Stomach (tissue), 9 donors: ENCODE data around the gene ELAC1. TPM values are rescaled to one million over a fixed set of nuclear protein-coding genes. Genes with fewer than 3 reads are reported as not detected.

Experiments
- DNase-seq, 2 donors: peaks; one replicate each; pipeline versions ENCODE4 v3.0.0 to v3.0.0-alpha.2; 2013 to 2019
- H3K27ac ChIP-seq, 5 donors: fragments of 200-600 bp in 4 of 5; sonication (generic) in 4 of 5; one replicate each; pipeline ENCODE4 v1.5.1; 2013 to 2019; ENCODE audit warnings: mild to moderate bottlenecking in 1 of 5, moderate library complexity in 1 of 5
- H3K27me3 ChIP-seq, 3 donors: fragments of 200-600 bp; sonication (generic); one replicate each; pipeline ENCODE4 v1.5.1; 2017 to 2019; ENCODE audit warnings: mixed run types in 1 of 3
- H3K36me3 ChIP-seq, 4 donors: fragments of 200-600 bp; sonication (generic); 1 replicate in 3 of 4; 2 replicates in 1 of 4; pipeline ENCODE4 v1.5.1; 2016 to 2019
- H3K4me1 ChIP-seq, 4 donors: fragments of 200-600 bp; sonication (generic); one replicate each; pipeline ENCODE4 v1.5.1; 2016 to 2019
- H3K4me3 ChIP-seq, 4 donors: fragments of 200-600 bp; sonication (generic) in 3 of 4; one replicate each; pipeline ENCODE4 v1.5.1; 2016 to 2019; ENCODE audit warnings: mild to moderate bottlenecking in 1 of 4
- H3K9me3 ChIP-seq, 4 donors: fragments of 200-600 bp; sonication (generic); one replicate each; pipeline ENCODE4 v1.5.1; 2016 to 2019
- CTCF ChIP-seq, 7 experiments: fragments of 450-650 bp in 4 of 7; fragments of 200-600 bp in 3 of 7; sonication (generic) in 3 of 7; IDR thresholded peaks; one replicate each; pipeline ENCODE4 v1.5.1; 2016 to 2019; ENCODE audit warnings: antibody characterized with exemption in 7 of 7, control low read depth in 2 of 7, mild to moderate bottlenecking in 1 of 7
- EP300 ChIP-seq: sonication (generic); formaldehyde crosslinking; IDR thresholded peaks from one replicate; pipeline ENCODE4 v1.6.1; 2017; ENCODE audit warnings: antibody characterized with exemption
- POLR2A ChIP-seq, 4 donors: fragments of 450-650 bp; IDR thresholded peaks; one replicate each; pipeline ENCODE4 v1.6.1; 2016; ENCODE audit warnings: antibody characterized with exemption in 4 of 4, control low read depth in 2 of 4, mild to moderate bottlenecking in 1 of 4, moderate library complexity in 1 of 4
- POLR2AphosphoS5 ChIP-seq, 3 donors: sonication (generic); formaldehyde crosslinking; IDR thresholded peaks; one replicate each; pipeline ENCODE4 v1.6.1; 2016; ENCODE audit warnings: antibody characterized with exemption in 3 of 3
- WGBS, 5 donors: extraction: QIAGEN DNeasy Blood & Tissue Kit in 3 of 5; methylation state at CpG; one replicate each; pipeline versions ENCODE4 v1.1.5 to v1.1.7; 2013 to 2018; 5-methylcytosine and 5-hydroxymethylcytosine counted together
- intact Hi-C: fragments of 100-400 bp; cut with DNase I; formaldehyde crosslinking; loops from one replicate; pipeline ENCODE4 v1.15.1; 2023; ENCODE audit warnings: low total_unique reads
- polyA plus RNA-seq, 3 donors: library from polyadenylated mRNA; stranded (reverse); fragments of 200-250 nt; gene quantifications; one replicate each; pipeline ENCODE4 v1.2.3, GENCODE V29; 2013
- total RNA-seq, 5 donors: library from RNA; depleted of rRNA; stranded (reverse); fragments of >200 nt; gene quantifications; one replicate each; pipeline versions ENCODE4 v1.1.0 to v1.2.3, GENCODE V29; 2014 to 2016
- donor health status: healthy with polysubstance abuse.
- donor health status: Bipolar disorder and iron deficiency.
- donor health status: healthy.

ELAC1 gene
- total and polyA plus RNA-seq, 8 donors = 0.87 to 22.8 (median 6.4) TPM

- Histone ChIP-seq H3K4me1 (peaks cover 0 to 8% (median 0%) of the 10 kb centered on the region in 4 donors), H3K27ac (no peak overlapping the region), H3K27me3 (no peaks in the 10 kb centered on the region), H3K36me3 (no peaks in the 10 kb centered on the region), H3K4me3 (no peak overlapping the region), H3K9me3 (no peaks in the 10 kb centered on the region)
- TF ChIP-seq CTCF (IDR thresholded peaks at IDR 0.05) (no peak), POLR2AphosphoS5 (IDR thresholded peaks at IDR 0.05) (no peak), POLR2A (IDR thresholded peaks at IDR 0.05) (no peak), EP300 (no peak)
- no peak for DNase-seq
- intact Hi-C loops = no loop called here
These were observed 42.4 kb downstream of the ELAC1 start for GRCh38 chr18:51010218-51010617.

- intact Hi-C loops = no loop called here
- Histone ChIP-seq H3K27me3 (no peaks in the 10 kb centered on the region), H3K4me1 (peaks cover 0 to 8% (median 0%) of the 10 kb centered on the region in 4 donors), H3K27ac (no peak overlapping the region), H3K4me3 (no peak overlapping the region), H3K36me3 (peaks cover 0 to under 1% (median under 1%) of the 10 kb centered on the region in 4 donors), H3K9me3 (no peaks in the 10 kb centered on the region)
- 64 to 78% (median 72%) methylated on average over 3 of the region's 3 CpGs for WGBS, 5 donors
- no peak for DNase-seq
- TF ChIP-seq POLR2A (IDR thresholded peaks at IDR 0.05) (no peak), POLR2AphosphoS5 (IDR thresholded peaks at IDR 0.05) (no peak), CTCF (IDR thresholded peaks at IDR 0.05) (no peak), EP300 (no peak)
These were observed 43.9 kb downstream of the ELAC1 start for GRCh38 chr18:51011709-51012108.

GRCh38 chr18:51012441-51012840 is 44.6 kb downstream of the ELAC1 start:
- TF ChIP-seq POLR2AphosphoS5 (IDR thresholded peaks at IDR 0.05) (no peak), CTCF (IDR thresholded peaks at IDR 0.05) (no peak), EP300 (no peak), POLR2A (IDR thresholded peaks at IDR 0.05) (no peak)

GRCh38 chr18:51013259-51013658 is 45.4 kb downstream of the ELAC1 start:
- Histone ChIP-seq H3K27ac (no peak overlapping the region), H3K4me3 (no peak overlapping the region), H3K4me1 (no peaks in the 10 kb centered on the region), H3K9me3 (no peaks in the 10 kb centered on the region), H3K36me3 (peaks cover 0 to 6% (median 2%) of the 10 kb centered on the region in 4 donors), H3K27me3 (no peaks in the 10 kb centered on the region)
- TF ChIP-seq CTCF (IDR thresholded peaks at IDR 0.05) = no peak
- TF ChIP-seq POLR2AphosphoS5 (IDR thresholded peaks at IDR 0.05) = no peak
- no peak for TF ChIP-seq POLR2A (IDR thresholded peaks at IDR 0.05)
- TF ChIP-seq EP300 = no peak
- intact Hi-C loops = no loop called here
- DNase-seq = no peak
- 94 to 98% (median 96%) methylated on average over 3 of the region's 3 CpGs for WGBS, 5 donors

More at GRCh38 chr18:51012441-51012840, 44.6 kb downstream of the ELAC1 start:
- no peak overlapping the region for H3K27ac ChIP-seq
- 89 to 92% (median 92%) methylated on average over 3 of the region's 3 CpGs for WGBS, 5 donors
- intact Hi-C loops = no loop called here
- DNase-seq = no peak
- no peak overlapping the region for H3K4me3 ChIP-seq
- H3K9me3 ChIP-seq = no peaks in the 10 kb centered on the region
- no peaks in the 10 kb centered on the region for H3K27me3 ChIP-seq
- H3K36me3 ChIP-seq = peaks cover 0 to 6% (median 2%) of the 10 kb centered on the region in 4 donors
- H3K4me1 ChIP-seq = peaks cover 0 to under 1% (median 0%) of the 10 kb centered on the region in 4 donors
